Astrocyte (in vitro differentiated cells and primary cell): ENCODE results near the gene OSGEPL1.

Experiments
- CTCF ChIP-seq: IDR thresholded peaks from 2 replicates; pipeline ENCODE4 v1.5.1; 2011; ENCODE audit warnings: low read depth, mild to moderate bottlenecking, inconsistent platforms, low read length, moderate library complexity; ENCODE audit not compliant: insufficient read depth
- EZH2 ChIP-seq: IDR thresholded peaks from 2 replicates; pipeline ENCODE4 v1.6.1; 2012; ENCODE audit warnings: mild to moderate bottlenecking, low read length, inconsistent platforms; ENCODE audit not compliant: insufficient read depth

GRCh38 chr2:189783927-189784867 lies 21.6 kb upstream of the OSGEPL1 start, which contains the start of the genes ORMDL1 and PMS1:
- TF ChIP-seq CTCF (no peak), EZH2 (no peak)
